Measurements from ENCODE around the gene IL15RA.
"Not testable (repeated sequence)": the region's sequence is repeated elsewhere in the genome, so short reads cannot be mapped to it uniquely, and the experiment has no call there.

The IL15RA gene

DNA sequence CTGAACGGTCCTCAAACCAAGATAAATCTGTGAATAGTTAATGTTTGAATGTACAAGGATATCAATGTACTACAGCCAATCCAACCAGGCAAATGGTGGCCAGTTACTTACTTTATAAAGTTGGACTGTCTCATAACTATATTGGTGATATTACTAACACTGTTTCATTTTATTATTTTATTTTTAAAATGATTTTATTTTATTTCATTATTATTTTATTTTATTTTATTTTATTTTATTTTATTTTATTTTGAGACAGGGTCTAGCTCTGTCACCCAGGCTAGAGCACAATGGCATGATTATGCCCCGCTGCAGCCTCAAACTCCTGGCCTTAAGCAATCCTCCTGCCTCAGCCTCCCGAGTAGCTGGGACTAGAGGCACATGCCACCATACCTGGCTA is 6.8 kb downstream of the IL15RA start:
- DNase-seq (ENCODE audit: low read depth), result no peak

DNA sequence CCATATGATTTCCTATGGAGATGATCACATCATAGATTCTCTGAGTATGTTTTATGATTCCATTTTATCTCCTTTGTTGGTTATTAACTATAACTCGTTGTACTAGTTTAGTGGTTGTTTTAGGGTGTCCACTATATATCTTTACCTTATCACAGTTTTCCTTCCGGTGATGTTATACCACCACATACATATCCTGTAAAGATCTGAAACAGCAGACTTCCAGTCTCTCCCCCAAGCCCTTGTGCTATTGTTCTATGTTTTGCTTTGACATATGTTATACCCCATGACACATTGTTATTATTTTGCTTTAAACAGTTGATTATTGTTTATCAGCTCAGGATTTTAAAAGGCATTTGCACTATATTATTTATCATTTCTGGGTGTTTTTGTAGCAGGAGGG is 7.3 kb downstream of the IL15RA start:
- DNase-seq (ENCODE audit: low read depth), result no peak

DNA sequence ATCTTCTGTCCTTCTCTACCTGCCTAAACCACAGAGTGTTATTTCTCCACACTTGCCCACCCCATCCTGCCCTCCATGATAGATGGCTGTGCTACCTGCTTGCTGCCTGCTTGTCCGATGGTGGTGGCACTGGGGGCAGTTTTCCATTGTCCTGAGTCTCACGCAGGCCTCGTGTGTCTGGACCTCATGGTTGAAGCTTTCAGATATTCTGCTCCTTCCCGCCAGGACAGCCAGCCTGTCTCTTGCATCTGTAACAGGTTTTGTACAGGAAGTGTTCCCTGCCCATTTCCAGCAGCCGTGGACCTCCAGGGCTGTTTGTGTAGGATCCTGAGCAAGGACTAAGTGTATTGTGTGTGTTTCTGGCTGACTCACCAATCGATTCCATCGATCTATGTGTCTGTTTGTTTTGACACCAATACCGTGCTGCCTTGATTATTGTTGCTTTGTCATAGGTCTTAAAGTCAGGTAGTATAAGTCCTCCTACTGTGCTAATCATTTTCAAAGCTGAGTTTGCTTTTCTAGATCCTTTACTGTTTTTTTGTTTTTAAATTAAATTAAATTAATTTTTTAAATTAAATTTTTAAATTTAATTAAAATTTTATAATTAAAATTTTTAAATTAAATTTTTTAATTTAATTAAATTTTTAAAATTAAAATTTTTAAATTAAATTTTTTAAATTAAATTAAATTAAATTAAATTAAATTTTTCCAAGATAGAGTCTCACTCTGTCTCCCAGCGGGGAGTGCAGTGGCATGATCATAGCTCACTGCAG is 8.5 kb downstream of the IL15RA start:
- DNase-seq (ENCODE audit: low read depth), result no peak

DNA sequence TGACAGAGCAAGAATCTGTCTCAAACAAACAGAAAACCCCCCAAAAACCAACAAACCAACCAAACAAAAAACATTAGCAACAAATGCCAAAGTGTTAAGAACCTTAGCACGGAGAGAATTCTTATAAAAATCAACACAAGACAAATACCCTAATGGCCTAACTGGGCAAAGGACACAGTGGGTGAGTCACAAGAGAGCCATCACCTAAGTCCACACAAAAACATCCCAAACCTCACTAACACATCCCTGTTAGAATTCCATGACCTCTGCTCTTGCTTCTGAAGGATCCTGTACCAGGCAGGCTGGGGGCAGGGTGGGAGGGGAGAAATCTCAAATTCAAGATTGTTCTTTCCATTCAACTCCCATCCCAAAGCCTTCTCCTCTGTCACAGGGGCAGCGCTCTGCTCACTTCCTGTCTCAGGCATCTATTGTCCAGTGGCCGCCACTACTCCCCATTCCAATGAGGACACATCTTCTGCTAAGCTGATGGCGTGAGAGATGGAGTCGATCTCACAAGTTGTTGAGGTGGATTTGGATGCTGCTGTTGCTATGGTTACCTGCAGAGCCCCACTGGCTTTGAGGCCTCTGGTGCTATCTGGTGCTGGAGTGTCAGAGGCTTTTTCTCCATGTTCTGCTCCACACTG is 9.2 kb downstream of the IL15RA start:
- no peak for DNase-seq (ENCODE audit: low read depth)

DNA sequence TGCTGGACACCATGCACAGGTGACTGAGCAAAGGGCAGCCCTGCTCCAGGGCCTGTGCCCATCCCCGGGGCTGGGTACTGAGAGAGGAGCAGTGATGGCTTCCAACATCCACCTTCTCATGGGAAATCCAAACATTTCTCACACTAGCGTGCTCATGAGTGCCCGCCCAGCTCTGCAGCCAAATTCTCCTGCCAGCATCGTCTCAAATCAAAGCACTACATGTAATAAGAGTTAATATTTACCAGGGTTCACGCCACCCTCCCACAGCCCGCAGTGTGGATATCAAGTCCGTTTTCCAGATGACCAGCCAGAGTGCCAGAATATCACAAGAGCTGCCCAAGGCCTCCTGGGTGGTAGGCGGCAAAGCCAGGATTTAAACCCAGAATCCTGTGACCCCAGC is 12.1 kb downstream of the IL15RA start:
- DNase-seq (ENCODE audit: low read depth), result no peak

DNA sequence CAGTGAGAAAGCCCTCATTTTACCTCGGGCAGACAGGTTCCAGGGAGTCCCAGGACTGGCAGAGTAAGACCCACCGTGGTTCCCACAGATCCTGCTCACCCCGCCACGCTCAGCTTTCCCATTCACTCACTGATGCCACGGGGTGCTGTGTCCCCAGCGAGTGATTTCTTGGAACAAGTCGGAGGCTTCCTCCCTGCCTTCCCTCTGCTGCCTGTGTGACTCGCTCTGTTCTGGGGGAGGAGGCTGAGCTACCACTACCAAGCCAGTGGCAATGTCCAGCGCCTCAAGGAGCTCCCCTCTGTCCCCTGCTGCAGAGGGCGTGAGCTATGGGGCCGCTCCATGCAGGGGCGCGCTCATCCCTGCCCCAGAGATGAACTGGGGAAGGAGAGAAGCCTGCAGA is 12.6 kb downstream of the IL15RA start:
- DNase-seq (ENCODE audit: low read depth), result no peak

DNA sequence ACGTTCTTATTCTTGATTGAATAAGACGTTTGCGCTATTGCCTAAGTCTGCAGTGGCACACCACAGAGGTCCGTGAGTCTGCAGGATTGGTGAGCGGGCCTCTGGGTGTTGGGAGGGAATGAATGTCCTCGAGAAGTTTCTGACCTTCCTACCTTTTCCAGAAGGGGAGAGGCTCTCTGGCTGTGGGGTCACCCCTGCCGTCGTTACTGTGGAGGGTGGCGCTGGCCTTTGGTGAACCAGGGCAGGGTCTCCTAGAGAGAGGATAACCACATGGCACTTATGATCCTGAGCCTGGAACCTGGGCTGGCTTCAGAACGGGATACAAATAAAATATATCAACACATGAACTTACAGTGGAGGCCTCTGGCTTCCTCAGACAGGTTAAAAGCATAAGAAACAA is 13.8 kb downstream of the IL15RA start:
- DNase-seq (ENCODE audit: low read depth), result no peak

DNA sequence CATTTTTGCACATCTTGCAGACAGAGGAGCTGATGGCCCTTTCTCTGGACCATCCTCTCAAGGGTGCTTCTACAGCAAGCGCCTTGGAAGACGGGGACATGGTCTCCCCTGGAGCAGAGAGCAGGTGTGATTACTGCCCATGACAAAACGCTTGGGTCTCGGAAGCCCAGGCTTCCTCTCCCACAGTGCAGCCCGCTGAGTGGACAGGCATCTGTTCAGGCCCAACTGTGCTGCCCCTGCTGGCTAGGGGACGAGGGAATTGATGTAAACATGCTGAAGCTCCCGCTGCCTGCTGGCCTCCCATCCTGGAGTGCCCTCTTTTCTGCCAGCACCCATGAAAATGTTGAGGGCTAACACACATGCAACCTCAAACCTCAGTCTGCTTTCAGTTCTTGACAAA is 14.3 kb downstream of the IL15RA start:
- no peak for DNase-seq (ENCODE audit: low read depth)

DNA sequence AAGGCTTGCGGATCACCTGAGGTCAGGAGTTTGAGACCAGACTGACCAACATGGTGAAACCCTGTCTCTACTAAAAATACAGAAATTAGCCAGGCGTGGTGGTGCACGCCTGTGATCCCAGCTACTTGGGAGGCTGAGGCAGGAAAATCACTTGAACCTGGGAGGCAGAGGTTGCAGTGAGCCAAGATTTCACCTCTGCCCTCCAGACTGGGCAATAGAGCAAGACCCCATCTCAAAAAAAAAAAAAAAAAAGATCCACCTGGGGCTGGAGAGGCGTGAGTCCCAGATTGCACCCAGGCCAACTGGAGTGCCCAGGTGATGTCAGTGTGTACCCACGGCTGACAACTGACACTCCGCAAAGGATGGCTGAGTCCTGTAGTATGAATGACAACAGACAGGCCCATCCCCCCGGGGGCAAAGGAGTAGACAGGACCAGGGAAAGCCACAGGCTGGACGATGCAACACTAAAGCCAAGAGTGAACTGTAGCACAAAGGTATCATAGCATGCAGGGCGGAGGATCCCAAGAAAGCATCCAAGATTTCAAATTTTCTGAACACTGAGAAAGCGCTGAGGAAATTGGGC is 14.9 kb downstream of the IL15RA start:
- not testable (repeated sequence) for DNase-seq (ENCODE audit: low read depth)

DNA sequence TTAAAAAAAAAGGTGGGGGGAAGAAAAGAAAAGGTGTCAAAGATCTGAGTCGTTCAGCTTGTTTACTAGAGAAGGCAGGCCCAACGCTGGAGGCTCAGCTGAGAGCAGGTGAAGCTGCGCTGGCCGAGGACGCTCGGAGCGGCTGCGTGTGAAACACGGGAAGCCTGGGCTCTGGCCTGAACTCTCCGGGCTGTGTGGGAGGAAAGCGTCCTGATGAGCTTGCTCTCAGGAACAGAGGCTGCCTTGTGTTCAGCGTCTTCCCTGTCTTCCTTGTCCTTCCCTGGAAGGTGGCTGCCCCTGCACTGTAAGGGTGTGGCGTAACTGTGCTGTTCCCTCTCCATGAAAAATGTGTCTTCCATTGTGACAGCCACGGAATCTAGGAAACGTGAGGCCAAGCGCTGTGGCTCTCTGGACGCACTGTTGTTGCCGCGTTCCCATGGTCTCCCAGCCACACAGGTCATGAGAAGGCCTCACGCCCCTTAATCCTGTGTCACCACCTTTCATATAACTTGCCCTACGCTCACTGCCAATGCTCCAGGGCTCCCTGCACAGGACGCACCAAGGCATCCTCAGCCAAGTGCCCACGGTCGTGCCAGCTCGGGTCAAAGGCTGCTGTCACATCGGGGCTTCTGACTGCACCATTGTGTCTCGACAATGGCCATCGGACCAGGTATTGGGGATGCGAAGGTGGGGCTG is 15.8 kb downstream of the IL15RA start:
- no peak for DNase-seq (ENCODE audit: low read depth)

DNA sequence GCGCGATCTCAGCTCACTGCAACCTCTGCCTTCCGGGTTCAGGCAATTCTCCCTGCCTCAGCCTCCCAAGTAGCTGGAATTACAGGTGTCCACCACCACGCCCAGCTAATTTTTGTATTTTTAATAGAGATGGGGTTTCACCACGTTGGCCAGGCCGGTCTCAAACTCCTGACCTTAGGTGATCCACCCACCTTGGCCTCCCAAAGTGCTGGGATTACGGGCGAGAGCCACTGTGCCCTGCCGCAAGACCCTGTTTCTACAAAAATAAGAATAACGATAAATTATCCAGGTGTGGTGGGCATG is 16.4 kb downstream of the IL15RA start:
- DNase-seq (ENCODE audit: low read depth), result not testable (repeated sequence)

DNA sequence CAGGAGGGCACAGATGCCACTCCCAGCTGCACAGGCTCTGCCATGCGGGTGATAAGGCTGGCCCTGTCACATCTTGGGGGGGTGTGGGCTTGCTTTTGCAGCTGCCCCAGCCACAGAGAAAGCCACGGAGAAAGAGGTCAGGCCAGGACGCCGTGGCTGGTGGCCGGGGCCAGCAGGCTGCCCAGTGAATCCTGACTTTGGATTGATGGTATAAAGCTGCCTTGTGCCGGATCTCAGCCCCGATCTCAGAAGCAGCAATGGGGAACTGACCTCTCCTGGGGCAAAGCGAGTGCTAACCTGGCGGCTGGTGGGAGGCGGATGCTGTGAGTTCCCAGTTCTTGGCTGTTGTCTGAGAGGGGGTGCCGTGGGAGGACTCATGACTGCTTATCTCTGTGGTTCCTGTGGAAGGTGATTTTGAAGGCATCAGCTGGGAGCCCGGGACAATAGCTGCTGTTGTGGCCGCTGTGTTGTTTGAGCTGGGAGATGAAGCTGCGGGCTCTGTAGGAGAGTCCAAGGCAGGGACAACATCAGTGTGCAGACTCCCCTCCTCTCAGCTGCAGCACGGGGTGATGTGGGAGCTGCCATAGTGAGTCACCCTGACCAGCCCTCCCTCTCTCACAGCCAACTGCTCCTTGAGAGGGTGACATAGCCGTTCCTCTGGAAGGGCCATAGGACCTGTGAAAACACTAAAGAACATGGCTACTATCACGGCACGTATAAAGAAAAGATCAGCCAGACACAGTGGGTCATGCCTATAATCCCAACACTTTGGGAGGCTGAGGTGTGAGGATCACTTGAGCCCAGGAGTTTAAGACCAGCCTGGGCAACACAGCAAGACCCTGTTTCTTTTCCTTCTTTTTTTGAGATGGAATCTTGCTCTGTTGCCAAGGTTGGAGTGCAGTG is 17.0 kb downstream of the IL15RA start:
- no peak for DNase-seq (ENCODE audit: low read depth)

DNA sequence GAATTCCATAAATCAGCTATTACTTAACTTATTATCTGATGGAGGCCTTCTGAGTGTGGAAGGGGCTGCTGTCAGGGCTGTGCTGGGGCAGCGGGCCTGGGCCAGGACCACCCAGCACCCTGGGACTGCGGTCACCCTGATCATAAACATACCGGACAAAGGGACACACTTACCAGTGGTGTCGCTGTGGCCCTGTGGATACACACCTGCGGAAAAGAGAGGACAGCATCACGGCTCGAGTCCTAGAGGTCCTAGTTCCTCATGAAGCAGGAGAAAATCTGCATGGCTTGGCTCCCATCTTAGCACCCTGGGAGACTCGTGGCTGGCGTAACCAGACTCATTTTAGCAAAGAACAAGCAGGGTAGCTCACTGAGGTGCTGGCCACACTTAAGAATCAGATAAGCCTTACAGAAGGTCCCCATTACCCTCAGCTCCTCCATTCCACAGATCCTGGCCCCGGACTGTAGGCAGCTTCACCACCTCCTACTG is 17.7 kb downstream of the IL15RA start:
- no peak for DNase-seq (ENCODE audit: low read depth)

DNA sequence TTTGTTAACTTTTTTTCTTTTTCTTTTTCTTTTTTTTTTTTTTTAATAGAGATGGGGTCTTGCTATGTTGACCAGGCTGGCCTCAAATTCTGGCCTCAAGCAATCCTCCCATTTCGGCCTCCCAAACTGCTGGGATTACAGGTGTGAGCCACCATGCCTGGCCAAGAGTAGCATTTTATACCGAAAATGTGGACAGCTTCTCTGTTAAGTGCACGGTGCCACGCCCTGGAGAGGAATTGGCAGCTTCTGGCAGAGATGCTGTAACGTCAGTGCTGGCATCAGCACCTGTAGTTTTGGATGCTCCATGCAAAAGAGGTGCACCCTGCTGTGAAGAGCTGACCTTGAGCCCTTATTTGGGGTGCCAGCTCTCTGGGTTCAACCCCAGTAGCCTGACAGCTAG is 18.2 kb downstream of the IL15RA start:
- no peak for DNase-seq (ENCODE audit: low read depth)

DNA sequence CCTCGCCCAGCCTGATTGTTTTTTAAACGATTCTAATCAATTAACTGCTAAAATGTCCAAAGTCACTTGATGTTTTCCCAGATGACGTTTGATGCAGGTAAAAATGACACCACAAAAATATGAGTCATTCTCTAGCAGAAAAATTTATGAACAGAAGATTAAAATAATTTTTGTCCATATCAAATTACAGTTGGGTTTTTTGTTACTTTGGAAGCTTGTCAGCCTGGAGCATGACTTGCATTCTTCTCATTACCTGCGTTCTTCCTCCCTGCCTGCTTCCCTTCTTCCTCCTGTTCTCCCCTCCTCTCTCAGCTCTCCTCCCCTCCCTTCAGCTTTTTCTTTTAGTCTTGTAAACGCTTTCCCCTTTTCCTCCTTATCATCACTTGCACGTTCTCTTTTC is 18.7 kb downstream of the IL15RA start:
- no peak for DNase-seq (ENCODE audit: low read depth)

DNA sequence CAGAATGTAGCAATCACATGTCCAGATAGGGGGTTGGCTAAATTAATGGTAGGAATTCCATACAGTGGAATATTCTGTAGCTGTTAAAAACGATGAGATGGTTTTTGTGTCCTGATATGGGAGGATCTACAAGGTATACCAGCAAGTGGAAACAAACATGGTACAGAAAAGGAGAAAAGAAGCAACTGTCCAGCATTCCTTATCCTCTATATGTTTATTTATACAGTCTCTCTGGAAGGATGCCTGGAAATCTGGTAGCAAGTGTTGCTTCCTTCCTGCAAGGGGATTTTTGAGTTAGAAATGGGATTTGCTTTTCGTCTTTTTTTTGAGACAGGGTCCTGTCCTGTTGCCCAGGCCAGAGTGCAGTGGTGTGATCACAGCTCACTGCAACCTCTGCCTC is 19.3 kb downstream of the IL15RA start:
- no peak for DNase-seq (ENCODE audit: low read depth)

DNA sequence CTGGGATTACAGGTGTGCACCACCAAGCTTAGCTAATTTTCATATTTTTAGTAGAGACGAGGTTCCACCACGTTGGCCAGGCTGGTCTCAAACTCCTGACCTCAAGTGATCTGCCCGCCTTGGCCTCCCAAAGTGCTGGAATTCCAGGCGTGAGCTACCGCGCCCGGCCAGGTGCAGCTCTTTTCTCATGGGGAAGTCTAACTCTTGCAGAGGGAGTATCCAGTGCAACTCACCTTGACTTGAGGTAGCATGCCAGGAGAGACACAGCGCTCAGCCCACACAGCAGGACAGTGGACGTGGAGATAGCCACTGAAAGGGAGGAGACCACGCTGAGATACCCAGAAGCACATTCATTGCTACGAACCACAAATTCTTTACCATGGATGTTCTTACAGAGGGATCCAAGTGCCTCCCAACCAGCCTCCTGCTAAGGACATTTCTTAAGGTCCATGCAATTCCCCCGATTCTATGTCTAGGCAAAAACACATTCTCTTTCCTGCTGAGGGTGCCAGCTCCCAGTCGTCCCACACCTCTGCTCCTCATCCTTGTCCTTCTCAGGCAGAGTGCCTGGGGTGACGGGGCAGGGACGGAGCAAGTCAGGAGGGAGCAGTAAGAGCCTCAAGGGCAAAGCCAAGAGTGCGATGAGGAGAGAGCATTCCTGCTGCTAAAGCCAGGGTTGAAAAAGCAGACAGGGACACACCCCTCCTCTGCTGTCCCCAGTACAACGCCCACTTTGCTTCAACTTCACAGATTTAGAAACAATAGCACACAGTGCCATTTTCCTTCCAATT is 21.0 kb downstream of the IL15RA start:
- no peak for DNase-seq (ENCODE audit: low read depth)

DNA sequence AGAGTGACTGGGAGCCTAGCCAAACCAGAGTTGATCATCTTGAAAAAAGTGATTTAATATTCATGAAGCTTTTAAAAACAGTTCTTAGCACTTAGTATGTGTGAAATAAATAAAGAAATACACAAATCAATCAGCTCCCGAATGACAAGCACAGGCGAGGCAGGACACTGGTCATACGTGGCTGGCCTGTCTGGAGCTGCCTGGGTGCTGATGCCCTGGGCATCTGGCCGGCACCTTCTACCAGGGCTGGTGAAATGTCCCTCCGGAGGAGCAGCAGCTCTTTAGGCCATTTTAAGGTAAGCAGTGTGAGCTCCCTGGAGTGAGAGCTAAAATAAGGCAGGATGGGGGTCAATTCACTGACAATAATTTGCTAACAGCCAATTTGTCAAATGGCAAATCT is 23.7 kb downstream of the IL15RA start:
- no peak for DNase-seq (ENCODE audit: low read depth)

DNA sequence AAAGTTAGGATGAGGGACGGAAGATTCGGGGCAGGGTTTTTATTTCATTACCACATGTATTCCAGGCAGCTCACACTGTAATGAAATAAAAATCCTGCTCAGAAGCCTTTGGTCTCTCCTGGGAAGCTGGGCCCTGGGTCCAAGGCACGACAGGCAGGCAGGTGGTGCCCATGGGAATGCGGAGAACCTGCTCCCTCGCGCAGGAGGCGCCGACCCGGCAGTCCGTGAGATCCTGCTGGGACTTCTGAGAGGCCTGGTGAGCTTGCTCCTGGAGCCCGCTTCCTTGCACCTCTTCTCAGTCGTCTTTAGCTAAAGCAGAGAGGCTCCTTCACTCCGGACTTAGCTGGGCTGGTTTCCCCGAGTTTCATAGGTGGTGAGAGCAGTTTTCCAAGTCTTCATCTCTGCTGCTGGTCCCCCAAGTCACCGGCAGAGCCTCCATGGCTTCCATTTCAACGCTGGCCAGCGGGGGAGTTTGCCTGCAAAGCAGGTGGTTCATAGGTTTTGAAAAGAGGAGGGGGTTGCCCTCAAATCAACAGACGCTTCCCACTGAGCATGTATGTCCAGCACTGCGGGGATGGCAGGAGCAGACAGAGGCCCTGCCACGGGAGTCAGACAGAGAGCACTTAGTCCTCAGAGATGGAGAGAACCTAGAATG is 24.5 kb downstream of the IL15RA start:
- no peak for DNase-seq (ENCODE audit: low read depth)

DNA sequence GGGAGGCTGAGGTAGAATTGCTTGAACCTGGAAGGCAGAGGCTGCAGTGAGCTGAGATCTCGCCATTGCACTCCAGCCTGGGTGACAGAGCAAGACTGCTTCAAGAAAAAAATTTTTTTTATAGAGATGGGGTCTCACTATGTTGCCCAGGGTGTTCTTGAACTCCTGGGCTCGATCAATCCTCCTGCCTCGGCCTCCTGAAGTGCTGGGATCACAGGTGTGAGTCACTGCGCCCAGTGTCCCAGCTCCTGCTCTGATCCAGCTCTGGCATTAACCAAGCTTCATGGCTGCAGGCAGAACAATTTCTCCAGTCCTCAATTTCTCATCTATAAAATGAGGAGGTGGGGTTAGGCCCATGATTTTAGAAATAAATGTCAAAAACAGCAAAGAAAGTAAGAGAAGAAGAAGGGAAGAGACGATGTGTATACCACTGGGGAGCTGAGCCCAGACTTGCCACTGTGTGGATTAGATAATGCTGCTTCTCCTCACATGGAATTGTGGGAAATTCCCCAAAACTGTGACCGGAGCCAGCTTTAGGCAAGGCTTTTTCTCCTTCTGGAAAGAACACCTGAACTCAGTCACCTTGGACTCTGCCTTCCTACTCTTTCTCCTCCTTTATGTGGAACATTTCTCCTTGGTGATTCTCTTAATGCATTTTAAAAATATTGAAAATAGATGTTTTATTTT is 25.5 kb downstream of the IL15RA start:
- no peak for DNase-seq (ENCODE audit: low read depth)
